HepG2 (cell line): ENCODE data around the gene TMX1. TPM values are rescaled to one million over a fixed set of nuclear protein-coding genes. Genes with fewer than 3 reads are reported as not detected.

Experiments
- ATAC-seq: fragments of 200-7000 bp; cut with Tn5 transposase; 3 replicates; pipeline ENCODE4 v1.9.1; 2020; ENCODE audit warnings: mild to moderate bottlenecking, moderate library complexity
- BruUV-seq: library from RNA; stranded (reverse); fragments of 400-500 nt; replicated peaks from 2 replicates; lab custom pipeline; 2021; lab: Mats Ljungman, UMichigan
- CTCF ChIA-PET: fragments of 300-600 bp; formaldehyde crosslinking; extraction: SDS; loops from one replicate; lab custom pipeline; 2021; ENCODE audit warnings: low total read pairs, inconsistent platforms, low intra/inter-chr PET ratio; lab: Yijun Ruan, JAX
- POLR2A ChIA-PET: fragments of 350-600 bp; sonication (Branson Sonifier 250); formaldehyde crosslinking; loops from one replicate; lab custom pipeline; 2020; ENCODE audit warnings: antibody characterized with exemption, inconsistent platforms; lab: Yijun Ruan, JAX
- DNase-seq: peaks from one replicate; pipeline ENCODE4 v3.0.0-alpha.2; 2015; ENCODE audit warnings: low spot score
- FAIRE-seq: peaks from 3 replicates; lab custom pipeline; 2011; peaks lifted over from hg19 to GRCh38; lab: Jason Lieb, UNC
- H2AFZ ChIP-seq: one replicate; pipeline ENCODE4 v1.6.1; 2011; ENCODE audit warnings: low read length, inconsistent platforms
- H3K27ac ChIP-seq: fragments of 300-600 bp; 3 replicates; pipeline ENCODE4 v1.8.0; 2011; ENCODE audit warnings: mixed run types, mild to moderate bottlenecking, mixed read lengths, low read length, inconsistent platforms; ENCODE audit not compliant: insufficient read depth; ENCODE audit errors: extremely low read length
- H3K27me3 ChIP-seq, 2 experiments: fragments of 200-600 bp in 1 of 2; 2 replicates in 1 of 2; 3 replicates in 1 of 2; pipeline versions ENCODE4 v1.6.0 to v1.8.0; 2011; ENCODE audit warnings: low read length in 2 of 2, mild to moderate bottlenecking in 2 of 2, moderate library complexity in 2 of 2, inconsistent platforms in 1 of 2; ENCODE audit not compliant: insufficient read depth in 2 of 2, control insufficient read depth in 1 of 2
- H3K36me3 ChIP-seq, 2 experiments: fragments of 200-600 bp in 1 of 2; replicated peaks in 1 of 2; 2 replicates in 1 of 2; 3 replicates in 1 of 2; pipeline versions ENCODE4 v1.5.1 to v1.8.0; 2011; ENCODE audit warnings: low read length in 2 of 2, inconsistent platforms in 1 of 2; ENCODE audit not compliant: insufficient read depth in 2 of 2, control insufficient read depth in 1 of 2
- H3K4me1 ChIP-seq: 2 replicates; pipeline ENCODE4 v1.5.1; 2012; ENCODE audit warnings: low read length, inconsistent platforms; ENCODE audit not compliant: insufficient read depth
- H3K4me2 ChIP-seq: 2 replicates; pipeline ENCODE4 v1.6.0; 2011; ENCODE audit warnings: low read depth, low read length, inconsistent platforms
- H3K4me3 ChIP-seq, 3 experiments: fragments of 200-600 bp in 1 of 3; sonication (generic), shearing (Covaris generic) in 1 of 3; replicated peaks in 1 of 3; 2 replicates each; pipeline ENCODE4 v1.5.1; 2011 to 2016; ENCODE audit warnings: low read length in 3 of 3, inconsistent platforms in 2 of 3, low read depth in 2 of 3, mild to moderate bottlenecking in 2 of 3, control low read depth in 1 of 3, mixed read lengths in 1 of 3; ENCODE audit not compliant: insufficient read depth in 1 of 3
- H3K79me2 ChIP-seq: one replicate; pipeline ENCODE4 v1.6.1; 2011; ENCODE audit warnings: low read length, inconsistent platforms; ENCODE audit not compliant: insufficient read depth
- H3K9ac ChIP-seq: 2 replicates; pipeline ENCODE4 v1.6.0; 2011; ENCODE audit warnings: mild to moderate bottlenecking, low read depth, low read length, inconsistent platforms; ENCODE audit not compliant: insufficient read depth
- H3K9me3 ChIP-seq: 2 replicates; pipeline ENCODE4 v1.5.1; 2012; ENCODE audit warnings: mild to moderate bottlenecking, low read length
- H4K20me1 ChIP-seq: 2 replicates; pipeline ENCODE4 v1.6.0; 2011; ENCODE audit warnings: inconsistent platforms, mild to moderate bottlenecking, low read length, moderate library complexity; ENCODE audit not compliant: insufficient read depth
- FOXO1 ChIP-seq: sonication (generic); formaldehyde crosslinking; IDR thresholded peaks from 2 replicates; pipeline ENCODE4 v1.4.0; 2020; ENCODE audit warnings: missing genetic modification reagents
- KLF13 ChIP-seq: sonication (generic); formaldehyde crosslinking; IDR thresholded peaks from 2 replicates; pipeline ENCODE4 v1.4.0; 2020; ENCODE audit warnings: mild to moderate bottlenecking, missing genetic modification reagents
- PHB2 ChIP-seq: fragments of 450-650 bp; IDR thresholded peaks from 2 replicates; pipeline ENCODE4 v1.6.1; 2018; ENCODE audit not compliant: partially characterized antibody
- RFXAP ChIP-seq: sonication (generic); formaldehyde crosslinking; IDR thresholded peaks from 2 replicates; pipeline ENCODE4 v1.4.0; 2020; ENCODE audit warnings: missing genetic modification reagents, borderline replicate concordance
- SP4 ChIP-seq: sonication (generic); formaldehyde crosslinking; IDR thresholded peaks from 2 replicates; pipeline ENCODE4 v1.8.1; 2023; ENCODE audit warnings: mild to moderate bottlenecking, missing genetic modification reagents
- SRY ChIP-seq: sonication (generic); formaldehyde crosslinking; IDR thresholded peaks from 2 replicates; pipeline ENCODE4 v1.8.0; 2022; ENCODE audit warnings: mild to moderate bottlenecking, missing genetic modification reagents
- ZFP1 ChIP-seq: IDR thresholded peaks from 2 replicates; pipeline ENCODE4 v1.6.1; 2016
- ZNF10 ChIP-seq: sonication (generic); formaldehyde crosslinking; IDR thresholded peaks from 2 replicates; pipeline ENCODE4 v1.4.0; 2020; ENCODE audit warnings: mild to moderate bottlenecking, low read depth, missing genetic modification reagents, borderline replicate concordance
- ZNF34 ChIP-seq: sonication (generic); formaldehyde crosslinking; IDR thresholded peaks from 2 replicates; pipeline ENCODE4 v1.4.0; 2020; ENCODE audit warnings: mild to moderate bottlenecking, missing genetic modification reagents, borderline replicate concordance
- ZNF446 ChIP-seq: sonication (generic); formaldehyde crosslinking; IDR thresholded peaks from 2 replicates; pipeline ENCODE4 v1.5.0; 2020; ENCODE audit warnings: mild to moderate bottlenecking, missing genetic modification reagents
- ZNF589 ChIP-seq: sonication (generic); formaldehyde crosslinking; conservative IDR thresholded peaks from 2 replicates; pipeline ENCODE4 v1.8.0; 2022; ENCODE audit warnings: mild to moderate bottlenecking, moderate library complexity, missing genetic modification reagents
- ZSCAN12 ChIP-seq: sonication (generic); formaldehyde crosslinking; IDR thresholded peaks from 2 replicates; pipeline ENCODE4 v1.9.0; 2021; ENCODE audit warnings: mild to moderate bottlenecking, missing genetic modification reagents
- in situ Hi-C: cut with HindIII; loops from 2 replicates; pipeline ENCODE4 v1.10.0; 2017; ENCODE audit warnings: low pct_unique_long_range_greater_than_20kb; ENCODE audit not compliant: extremely low pct_ligation_motif_present
- intact Hi-C: fragments of 100-400 bp; cut with micrococcal nuclease; formaldehyde crosslinking; loops from one replicate; pipeline ENCODE4 v1.10.0; 2022; ENCODE audit not compliant: unreplicated experiment
- polyA plus RNA-seq, 8 experiments: library from polyadenylated mRNA; depleted of rRNA in 3 of 8; stranded (reverse) in 7 of 8; unstranded in 1 of 8; fragments of >200 nt; fragmentation: Illumina TruSeq in 4 of 8; extraction: Trizol in 4 of 8; gene quantifications; 2 replicates each; pipeline versions ENCODE4 v1.2.1 to v1.2.3, GENCODE V29; 2011 to 2016; ENCODE audit warnings: low read depth in 4 of 8, missing spikeins in 1 of 8, mixed read lengths in 1 of 8; ENCODE audit not compliant: insufficient read depth in 1 of 8
- total RNA-seq, 5 experiments: library from RNA; depleted of rRNA; stranded (reverse); fragments of >200 nt; fragmentation: Illumina TruSeq; extraction: Trizol; gene quantifications; 2 replicates each; pipeline ENCODE4 v1.2.3, GENCODE V29; 2016; ENCODE audit warnings: low read depth in 1 of 5
- TF ChIP-seq, protein P1 (sequence below): sonication (generic); formaldehyde crosslinking; IDR thresholded peaks from 2 replicates; pipeline ENCODE4 v1.4.0; 2020; ENCODE audit warnings: missing genetic modification reagents, mild to moderate bottlenecking, borderline replicate concordance
- TF ChIP-seq, protein P2 (sequence below): sonication (generic); formaldehyde crosslinking; IDR thresholded peaks from 2 replicates; pipeline ENCODE4 v1.4.0; 2020; ENCODE audit warnings: missing genetic modification reagents
- TF ChIP-seq, protein P3 (sequence below), 2 experiments: fragments of 450-650 bp in 1 of 2; sonication (generic) in 1 of 2; formaldehyde crosslinking in 1 of 2; IDR thresholded peaks; 2 replicates each; pipeline versions ENCODE4 v1.6.1 to v1.8.0; 2016 to 2022; ENCODE audit warnings: antibody characterized with exemption in 1 of 2, mild to moderate bottlenecking in 1 of 2, missing genetic modification reagents in 1 of 2

Gene TMX1
- total and polyA plus RNA-seq, 2 of the 13 experiments (the other 11 are each of a cell fraction or from before 2014, with no cell fraction given), result 23.0 to 56.8 TPM

DNA sequence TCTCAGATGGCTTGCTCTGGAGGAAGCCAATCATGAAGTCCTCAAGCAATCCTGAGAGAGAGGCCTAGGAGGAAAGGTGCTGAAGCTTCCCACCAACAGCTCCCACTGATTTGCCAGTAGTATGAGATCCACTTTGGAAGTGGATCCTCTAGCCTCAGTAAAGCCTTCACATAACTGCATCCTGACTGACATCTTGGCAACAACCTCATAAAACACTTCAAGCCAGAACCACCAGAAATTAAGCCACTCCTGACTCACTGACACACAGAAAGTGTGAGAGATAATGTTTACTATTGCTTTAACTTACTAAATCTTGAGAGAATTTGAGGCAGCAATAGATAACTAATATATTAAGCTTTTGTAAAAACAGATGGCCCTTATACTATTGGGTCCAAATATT lies 11.7 kb upstream of the TMX1 start:
- no peak for FAIRE-seq
- intact Hi-C loops, result no loop called here
- in situ Hi-C loops, result no loop called here
- TF ChIP-seq ZSCAN12 (CRISPR knock-in tag), result no peak
- no peak for TF ChIP-seq ZNF589
- TF ChIP-seq KLF13, result no peak
- TF ChIP-seq ZNF34, result no peak
- TF ChIP-seq ZNF446 (CRISPR knock-in tag), result no peak
- TF ChIP-seq, protein P1, sequence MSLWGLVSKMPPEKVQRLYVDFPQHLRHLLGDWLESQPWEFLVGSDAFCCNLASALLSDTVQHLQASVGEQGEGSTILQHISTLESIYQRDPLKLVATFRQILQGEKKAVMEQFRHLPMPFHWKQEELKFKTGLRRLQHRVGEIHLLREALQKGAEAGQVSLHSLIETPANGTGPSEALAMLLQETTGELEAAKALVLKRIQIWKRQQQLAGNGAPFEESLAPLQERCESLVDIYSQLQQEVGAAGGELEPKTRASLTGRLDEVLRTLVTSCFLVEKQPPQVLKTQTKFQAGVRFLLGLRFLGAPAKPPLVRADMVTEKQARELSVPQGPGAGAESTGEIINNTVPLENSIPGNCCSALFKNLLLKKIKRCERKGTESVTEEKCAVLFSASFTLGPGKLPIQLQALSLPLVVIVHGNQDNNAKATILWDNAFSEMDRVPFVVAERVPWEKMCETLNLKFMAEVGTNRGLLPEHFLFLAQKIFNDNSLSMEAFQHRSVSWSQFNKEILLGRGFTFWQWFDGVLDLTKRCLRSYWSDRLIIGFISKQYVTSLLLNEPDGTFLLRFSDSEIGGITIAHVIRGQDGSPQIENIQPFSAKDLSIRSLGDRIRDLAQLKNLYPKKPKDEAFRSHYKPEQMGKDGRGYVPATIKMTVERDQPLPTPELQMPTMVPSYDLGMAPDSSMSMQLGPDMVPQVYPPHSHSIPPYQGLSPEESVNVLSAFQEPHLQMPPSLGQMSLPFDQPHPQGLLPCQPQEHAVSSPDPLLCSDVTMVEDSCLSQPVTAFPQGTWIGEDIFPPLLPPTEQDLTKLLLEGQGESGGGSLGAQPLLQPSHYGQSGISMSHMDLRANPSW, result no peak
- TF ChIP-seq SRY (CRISPR knock-in tag), result no peak
- no peak for TF ChIP-seq ZFP1
- TF ChIP-seq ZNF10 (CRISPR knock-in tag), result no peak
- no peak for TF ChIP-seq PHB2
- TF ChIP-seq, protein P2, sequence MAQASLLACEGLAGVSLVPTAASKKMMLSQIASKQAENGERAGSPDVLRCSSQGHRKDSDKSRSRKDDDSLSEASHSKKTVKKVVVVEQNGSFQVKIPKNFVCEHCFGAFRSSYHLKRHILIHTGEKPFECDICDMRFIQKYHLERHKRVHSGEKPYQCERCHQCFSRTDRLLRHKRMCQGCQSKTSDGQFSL (CRISPR knock-in tag), result no peak
- TF ChIP-seq RFXAP (CRISPR knock-in tag), result no peak
- TF ChIP-seq SP4 (CRISPR knock-in tag), result no peak
- no peak for TF ChIP-seq FOXO1 (CRISPR knock-in tag)
- TF ChIP-seq, protein P3, sequence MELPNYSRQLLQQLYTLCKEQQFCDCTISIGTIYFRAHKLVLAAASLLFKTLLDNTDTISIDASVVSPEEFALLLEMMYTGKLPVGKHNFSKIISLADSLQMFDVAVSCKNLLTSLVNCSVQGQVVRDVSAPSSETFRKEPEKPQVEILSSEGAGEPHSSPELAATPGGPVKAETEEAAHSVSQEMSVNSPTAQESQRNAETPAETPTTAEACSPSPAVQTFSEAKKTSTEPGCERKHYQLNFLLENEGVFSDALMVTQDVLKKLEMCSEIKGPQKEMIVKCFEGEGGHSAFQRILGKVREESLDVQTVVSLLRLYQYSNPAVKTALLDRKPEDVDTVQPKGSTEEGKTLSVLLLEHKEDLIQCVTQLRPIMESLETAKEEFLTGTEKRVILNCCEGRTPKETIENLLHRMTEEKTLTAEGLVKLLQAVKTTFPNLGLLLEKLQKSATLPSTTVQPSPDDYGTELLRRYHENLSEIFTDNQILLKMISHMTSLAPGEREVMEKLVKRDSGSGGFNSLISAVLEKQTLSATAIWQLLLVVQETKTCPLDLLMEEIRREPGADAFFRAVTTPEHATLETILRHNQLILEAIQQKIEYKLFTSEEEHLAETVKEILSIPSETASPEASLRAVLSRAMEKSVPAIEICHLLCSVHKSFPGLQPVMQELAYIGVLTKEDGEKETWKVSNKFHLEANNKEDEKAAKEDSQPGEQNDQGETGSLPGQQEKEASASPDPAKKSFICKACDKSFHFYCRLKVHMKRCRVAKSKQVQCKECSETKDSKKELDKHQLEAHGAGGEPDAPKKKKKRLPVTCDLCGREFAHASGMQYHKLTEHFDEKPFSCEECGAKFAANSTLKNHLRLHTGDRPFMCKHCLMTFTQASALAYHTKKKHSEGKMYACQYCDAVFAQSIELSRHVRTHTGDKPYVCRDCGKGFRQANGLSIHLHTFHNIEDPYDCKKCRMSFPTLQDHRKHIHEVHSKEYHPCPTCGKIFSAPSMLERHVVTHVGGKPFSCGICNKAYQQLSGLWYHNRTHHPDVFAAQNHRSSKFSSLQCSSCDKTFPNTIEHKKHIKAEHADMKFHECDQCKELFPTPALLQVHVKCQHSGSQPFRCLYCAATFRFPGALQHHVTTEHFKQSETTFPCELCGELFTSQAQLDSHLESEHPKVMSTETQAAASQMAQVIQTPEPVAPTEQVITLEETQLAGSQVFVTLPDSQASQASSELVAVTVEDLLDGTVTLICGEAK (IDR thresholded peaks at IDR 0.05), result no peak
- TF ChIP-seq, protein P3 (CRISPR knock-in tag; IDR thresholded peaks at IDR 0.05), result no peak

More for the DNA sequence above, 11.7 kb upstream of the TMX1 start:
- no peak overlapping the region for H3K4me2 ChIP-seq
- ChIA-PET CTCF (no interaction called here), POLR2A (no interaction called here)
- no peak overlapping the region for H3K9ac ChIP-seq
- no peaks in the 10 kb centered on the region for H3K36me3 ChIP-seq
- H3K9me3 ChIP-seq, result no peaks in the 10 kb centered on the region
- ATAC-seq (no peak), DNase-seq (no peak)
- H2AFZ ChIP-seq, result no peak overlapping the region
- no peaks in the 10 kb centered on the region for H4K20me1 ChIP-seq
- H3K4me3 ChIP-seq, result no peak overlapping the region
- H3K79me2 ChIP-seq, result no peaks in the 10 kb centered on the region
- no peaks in the 10 kb centered on the region for H3K27me3 ChIP-seq
- no peak overlapping the region for H3K27ac ChIP-seq
- no peaks in the 10 kb centered on the region for H3K4me1 ChIP-seq
- BruUV-seq, result no TSS peak
